SH-SY5Y (cell line): ENCODE data around the gene CACNG4.

Experiments used
- GATA2 ChIP-seq: IDR thresholded peaks from 2 replicates; pipeline ENCODE4 v1.6.1; 2011; ENCODE audit warnings: mild to moderate bottlenecking, low read depth, low read length
- GATA3 ChIP-seq: IDR thresholded peaks from 2 replicates; pipeline ENCODE4 v1.6.1; 2011; ENCODE audit warnings: low read depth, mild to moderate bottlenecking, low read length, moderate library complexity

- TF ChIP-seq GATA2 (no peak), GATA3 (no peak)
Measured at GRCh38 chr17:66920950-66921349, 43.6 kb upstream of the CACNG4 start.
